HG02981 (cell line): ENCODE data around the gene PLCB3.
A peak's percentile ranks its signal among the peaks of the same experiment; 100 is the strongest.
"Not testable (repeated sequence)": the region's sequence is repeated elsewhere in the genome, so short reads cannot be mapped to it uniquely, and the experiment has no call there.

Experiments
- ATAC-seq: cut with Tn5 transposase; IDR thresholded peaks from one replicate; pipeline ENCODE4 v1.9.1; 2021; ENCODE audit warnings: mild to moderate bottlenecking, moderate library complexity; ENCODE audit not compliant: unreplicated experiment

PLCB3 gene

DNA sequence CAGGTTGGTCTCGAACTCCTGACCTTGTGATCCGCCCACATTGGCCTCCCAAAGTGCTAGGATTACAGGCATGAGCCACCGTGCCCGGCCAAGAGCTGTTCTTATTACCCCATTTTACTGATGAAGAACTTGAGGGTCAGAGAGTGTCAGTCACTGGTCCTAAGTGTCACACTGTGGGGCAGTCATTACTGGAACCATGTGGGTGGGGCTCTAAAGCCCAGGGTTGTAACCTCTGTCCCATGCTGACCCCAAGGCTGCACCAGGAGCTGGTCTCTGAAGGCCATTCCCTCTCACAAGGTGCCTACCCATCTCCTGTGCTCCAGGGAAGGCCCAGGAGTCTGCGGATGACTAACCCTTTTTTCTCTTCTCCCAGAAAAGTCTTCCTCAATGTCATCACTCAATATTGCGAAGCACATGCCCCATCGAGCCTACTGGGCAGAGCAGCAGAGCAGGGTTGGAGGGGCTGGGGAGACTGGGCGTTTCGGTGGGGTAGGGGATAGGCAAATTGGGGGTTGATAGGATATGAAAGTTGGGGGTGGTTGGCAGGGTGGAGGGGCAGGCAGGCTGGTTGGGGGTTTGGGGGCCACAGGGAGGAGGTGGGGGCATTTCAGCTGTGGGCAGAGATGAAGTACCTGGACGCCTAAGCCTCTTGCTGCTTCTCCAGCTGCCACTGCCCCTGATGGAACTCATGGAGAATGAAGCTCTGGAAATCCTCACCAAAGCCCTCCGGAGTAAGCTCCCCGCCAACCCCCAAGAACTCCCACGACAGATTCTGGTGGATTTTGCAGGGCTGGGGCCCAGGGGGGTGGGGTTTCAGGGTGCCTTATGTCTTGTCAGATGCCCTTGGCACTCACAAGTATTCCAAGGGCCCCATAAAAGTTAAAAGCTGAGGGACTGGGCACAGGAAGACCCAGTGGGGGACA, 52.0 kb downstream of the PLCB3 start:
- no peak for ATAC-seq

DNA sequence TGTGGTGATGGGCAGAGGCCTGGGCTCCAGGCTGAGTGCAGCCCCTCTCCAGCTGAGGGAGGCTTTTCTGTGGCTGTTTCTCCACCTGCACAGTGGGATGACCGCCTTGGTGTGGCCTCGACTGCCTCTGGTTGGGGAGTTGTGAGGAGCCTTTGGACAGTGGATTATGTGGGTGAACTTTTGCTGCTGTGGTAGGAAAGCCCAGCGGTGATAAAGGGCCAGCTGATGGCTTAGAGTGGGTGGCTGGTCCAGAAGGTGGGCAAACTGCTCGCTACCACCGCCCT, 52.6 kb downstream of the PLCB3 start:
- ATAC-seq, result no peak

DNA sequence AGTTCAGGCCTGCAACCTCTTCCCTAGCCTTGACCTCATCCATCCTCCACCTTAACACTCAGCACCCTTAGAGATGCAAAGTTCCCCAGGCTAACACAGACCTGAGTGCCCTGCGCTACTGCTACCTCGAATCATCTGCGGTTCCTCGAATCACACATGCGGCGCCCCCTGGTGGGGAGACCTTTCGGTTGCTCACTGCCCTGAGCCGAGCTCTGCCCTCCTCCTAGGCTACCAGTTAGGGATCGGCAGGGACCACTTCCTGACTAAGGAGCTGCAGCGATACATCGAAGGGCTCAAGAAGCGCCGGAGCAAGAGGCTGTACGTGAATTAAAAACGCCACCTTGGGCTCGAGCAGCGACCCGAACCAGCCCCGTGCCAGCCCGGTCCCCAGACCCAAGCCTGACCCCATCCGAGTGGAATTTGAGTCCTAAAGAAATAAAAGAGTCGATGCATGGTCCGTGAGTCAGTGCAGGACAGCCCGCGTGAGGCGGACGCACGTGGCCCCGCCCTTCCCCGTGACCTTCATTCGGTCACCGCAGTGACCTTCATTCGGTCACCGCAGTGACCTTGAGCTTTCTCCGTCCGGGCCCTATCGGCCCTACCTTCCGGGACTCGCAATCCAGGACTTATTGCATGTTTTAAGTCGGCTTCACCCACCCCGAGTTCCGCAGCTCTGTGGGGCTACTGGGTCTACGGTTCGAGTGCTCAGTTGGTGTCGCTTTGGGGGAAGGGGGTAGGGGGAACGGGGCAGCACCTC, 53.2 kb downstream of the PLCB3 start:
- peak; percentile 31 for ATAC-seq

DNA sequence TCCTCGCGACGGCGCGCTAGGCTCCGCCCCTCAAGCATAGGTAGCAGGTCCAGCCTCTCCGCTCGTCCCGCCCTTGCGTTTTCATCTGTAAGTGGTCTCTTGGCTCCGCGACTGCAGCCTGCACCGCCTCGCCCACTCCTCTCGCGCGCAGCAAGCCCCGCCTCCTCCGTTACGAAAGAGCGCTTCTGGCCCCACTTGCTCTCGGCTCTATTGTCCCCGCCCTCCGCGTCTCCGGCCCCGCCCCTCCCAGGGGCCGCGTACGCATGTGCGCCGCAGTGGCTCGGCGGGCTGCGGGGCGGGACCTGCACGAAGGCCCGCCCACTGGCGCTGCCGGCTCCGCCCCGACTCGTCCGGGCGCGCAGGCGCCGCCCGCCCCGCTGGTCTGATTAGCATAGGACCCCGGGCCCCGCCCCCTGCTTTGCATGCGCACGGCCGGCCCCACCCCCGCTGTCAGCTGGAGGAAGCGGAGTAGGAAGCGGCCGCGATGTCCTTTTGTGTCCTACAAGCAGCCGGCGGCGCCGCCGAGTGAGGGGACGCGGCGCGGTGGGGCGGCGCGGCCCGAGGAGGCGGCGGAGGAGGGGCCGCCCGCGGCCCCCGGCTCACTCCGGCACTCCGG, 53.9 kb downstream of the PLCB3 start, which contains the start of gene ESRRA:
ESRRA (plus strand) TSS at position 450 of the 616 bp plus-strand sequence. CDS start 1,656 bp downstream, outside the sequence.
- peak; percentile 71 for ATAC-seq

DNA sequence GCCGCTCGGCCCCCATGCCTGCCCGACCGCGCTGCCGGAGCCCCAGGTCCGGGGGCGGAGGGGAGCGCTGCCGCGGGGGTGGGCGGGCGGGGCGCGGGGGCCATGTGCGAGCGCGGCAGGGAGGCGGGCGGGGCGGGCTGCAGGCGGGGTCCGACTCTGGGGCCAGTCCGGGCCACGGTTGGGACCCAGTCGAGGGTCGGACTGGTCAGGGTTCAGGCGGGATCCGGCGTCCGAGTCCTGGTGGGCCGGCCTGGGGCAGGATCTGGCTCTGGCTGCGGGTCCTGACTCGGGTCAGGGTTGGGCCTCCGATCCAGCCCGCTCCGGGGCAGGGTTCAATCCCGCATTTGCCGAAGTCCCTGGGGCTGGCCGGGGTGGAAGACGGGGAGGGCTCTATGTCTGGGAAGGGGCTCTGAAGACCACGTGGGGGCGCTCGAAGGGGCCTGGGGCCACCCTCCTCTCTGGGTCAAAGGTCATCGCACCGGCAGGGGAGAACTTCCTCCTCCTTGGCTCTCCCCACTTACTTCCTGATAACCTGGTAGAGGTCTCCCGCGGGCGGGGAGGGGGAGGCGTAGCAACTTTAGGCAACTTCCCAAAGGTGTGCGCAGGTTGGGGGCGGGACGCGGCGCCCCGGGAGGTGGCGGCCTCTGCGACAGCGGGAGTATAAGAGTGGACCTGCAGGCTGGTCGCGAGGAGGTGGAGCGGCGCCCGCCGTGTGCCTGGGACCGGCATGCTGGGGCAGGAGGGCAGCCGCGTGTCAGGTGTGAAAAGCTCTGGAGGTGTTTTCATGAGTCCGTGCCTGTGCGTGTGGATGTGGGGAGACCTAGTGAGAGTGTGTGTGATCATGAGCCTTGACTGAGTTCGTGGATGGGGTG, 54.6 kb downstream of the PLCB3 start:
- peak; percentile 9 for ATAC-seq

DNA sequence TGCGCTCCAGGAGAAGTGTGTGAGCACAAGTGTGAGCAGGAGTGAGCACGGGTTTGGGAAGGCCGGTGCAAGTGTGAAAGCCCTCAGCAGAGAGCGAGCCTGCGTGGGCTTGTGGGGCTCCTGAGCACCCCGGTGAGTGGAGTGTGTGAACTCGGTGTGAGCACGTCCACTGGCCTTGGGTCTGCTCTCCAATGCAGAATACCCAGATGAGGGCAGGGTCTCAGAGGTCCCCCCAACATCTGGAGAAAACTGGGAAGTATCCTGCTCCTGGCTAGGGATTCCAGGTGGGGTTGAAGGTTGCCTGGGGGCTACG, 55.2 kb downstream of the PLCB3 start:
- ATAC-seq, result no peak

DNA sequence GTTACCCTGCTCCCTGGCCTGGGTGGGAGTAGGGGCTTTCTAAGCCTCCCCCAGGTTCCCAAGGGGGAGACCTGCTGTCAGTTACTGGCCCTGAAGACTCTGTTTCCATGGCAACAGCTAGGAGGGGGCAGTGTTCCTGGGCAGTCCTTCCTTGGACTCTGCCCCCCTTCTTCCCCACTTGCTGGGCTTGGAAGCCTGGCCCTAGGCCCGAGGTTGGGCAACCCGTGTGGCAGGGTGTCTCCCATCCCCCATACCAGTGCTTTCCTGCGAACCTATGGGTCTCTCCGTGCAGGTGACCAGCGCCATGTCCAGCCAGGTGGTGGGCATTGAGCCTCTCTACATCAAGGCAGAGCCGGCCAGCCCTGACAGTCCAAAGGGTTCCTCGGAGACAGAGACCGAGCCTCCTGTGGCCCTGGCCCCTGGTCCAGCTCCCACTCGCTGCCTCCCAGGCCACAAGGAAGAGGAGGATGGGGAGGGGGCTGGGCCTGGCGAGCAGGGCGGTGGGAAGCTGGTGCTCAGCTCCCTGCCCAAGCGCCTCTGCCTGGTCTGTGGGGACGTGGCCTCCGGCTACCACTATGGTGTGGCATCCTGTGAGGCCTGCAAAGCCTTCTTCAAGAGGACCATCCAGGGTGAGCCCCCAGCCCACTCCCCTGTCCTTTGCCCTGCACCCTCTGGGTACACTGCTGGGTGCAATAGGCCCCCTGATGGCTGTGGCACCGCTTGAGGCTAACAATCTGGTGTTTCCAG, 55.7 kb downstream of the PLCB3 start:
- no peak for ATAC-seq

DNA sequence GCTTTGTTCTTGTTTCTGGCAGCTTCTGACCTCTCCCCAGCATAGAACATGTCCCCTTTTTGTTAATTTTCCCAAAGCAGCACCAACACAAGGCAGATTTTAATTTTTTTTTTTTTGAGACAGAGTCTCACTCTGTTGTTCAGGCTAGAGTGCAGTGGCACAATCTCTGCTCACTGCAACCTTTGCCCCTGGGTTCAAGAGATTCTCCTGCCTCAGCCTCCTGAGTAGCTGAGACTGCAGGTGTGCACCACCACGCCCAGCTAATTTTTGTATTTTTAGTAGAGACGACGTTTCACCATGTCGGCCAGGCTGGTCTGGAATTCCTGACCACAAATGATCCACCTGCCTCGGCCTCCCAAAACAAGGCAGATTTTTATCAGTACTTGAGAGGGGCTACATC, 56.5 kb downstream of the PLCB3 start:
- not testable (repeated sequence) for ATAC-seq

DNA sequence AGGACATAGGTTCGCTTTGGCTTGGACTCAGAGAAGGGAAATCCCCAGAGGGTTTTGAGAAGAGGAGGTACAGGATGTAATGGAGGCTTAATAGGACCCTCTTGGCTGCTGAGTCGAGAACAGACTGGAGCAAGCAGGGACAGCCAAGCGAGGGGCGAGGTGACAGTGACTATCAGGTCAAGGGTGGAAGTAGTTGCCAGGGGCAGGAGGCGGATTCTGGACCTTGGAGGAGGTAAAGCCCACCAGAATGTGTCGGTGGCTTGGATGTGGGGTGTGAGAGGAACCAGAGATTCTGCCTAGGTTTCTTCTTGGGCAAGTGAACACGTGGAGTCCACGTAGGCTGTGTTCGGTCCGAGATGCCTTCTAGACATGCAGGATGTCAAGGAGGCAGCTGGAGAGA, 61.6 kb downstream of the PLCB3 start:
- no peak for ATAC-seq

DNA sequence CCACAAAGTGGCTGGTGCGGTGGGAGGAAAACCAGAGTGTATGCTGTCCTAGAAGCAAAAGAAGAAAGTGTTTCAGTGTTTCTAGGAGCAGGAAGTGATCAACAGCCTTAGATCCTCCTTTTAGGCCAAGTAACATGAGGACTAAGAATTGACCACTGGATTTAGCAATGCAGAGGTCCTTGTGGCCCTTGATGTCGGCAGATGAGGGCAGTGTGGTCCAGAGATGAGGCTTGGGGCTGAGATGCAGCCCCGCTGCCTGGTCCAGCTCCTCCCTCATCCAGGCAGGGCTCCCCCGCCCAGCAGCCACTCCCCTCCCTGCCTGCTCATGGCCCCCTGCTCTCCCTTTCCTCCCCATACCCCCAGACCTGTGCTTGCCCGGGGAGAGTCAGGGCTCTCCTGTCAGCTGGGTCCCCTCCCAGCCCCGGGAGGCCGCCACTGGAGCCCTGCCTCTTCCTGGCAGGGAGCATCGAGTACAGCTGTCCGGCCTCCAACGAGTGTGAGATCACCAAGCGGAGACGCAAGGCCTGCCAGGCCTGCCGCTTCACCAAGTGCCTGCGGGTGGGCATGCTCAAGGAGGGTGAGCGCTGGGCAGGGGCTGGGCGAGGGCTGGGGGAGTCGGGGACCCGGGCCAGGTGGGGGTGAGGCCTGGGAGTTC, 62.3 kb downstream of the PLCB3 start:
- no peak for ATAC-seq

DNA sequence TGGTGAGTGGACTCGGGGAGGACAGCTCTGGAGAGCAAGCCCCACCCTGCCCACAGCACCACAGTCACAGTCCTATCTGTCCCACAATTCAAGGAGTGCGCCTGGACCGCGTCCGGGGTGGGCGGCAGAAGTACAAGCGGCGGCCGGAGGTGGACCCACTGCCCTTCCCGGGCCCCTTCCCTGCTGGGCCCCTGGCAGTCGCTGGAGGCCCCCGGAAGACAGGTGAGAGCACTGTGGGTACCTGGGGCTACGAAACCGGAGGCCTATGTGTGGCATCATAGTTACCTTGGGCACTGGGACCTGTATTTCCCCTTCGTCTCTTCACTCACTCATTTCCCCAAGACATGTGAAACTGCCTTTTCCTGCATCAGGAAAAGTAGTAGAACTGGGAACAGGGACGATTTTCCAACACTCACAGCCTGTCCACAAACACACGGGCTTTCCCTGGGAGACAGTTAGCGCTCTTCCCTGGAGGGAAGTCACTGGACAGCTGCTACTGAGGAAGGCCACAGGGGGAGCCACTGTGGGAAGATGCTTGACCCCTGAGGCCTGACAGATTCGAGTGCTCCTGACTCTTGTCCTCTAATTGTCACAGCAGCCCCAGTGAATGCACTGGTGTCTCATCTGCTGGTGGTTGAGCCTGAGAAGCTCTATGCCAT, 62.9 kb downstream of the PLCB3 start:
- no peak for ATAC-seq

DNA sequence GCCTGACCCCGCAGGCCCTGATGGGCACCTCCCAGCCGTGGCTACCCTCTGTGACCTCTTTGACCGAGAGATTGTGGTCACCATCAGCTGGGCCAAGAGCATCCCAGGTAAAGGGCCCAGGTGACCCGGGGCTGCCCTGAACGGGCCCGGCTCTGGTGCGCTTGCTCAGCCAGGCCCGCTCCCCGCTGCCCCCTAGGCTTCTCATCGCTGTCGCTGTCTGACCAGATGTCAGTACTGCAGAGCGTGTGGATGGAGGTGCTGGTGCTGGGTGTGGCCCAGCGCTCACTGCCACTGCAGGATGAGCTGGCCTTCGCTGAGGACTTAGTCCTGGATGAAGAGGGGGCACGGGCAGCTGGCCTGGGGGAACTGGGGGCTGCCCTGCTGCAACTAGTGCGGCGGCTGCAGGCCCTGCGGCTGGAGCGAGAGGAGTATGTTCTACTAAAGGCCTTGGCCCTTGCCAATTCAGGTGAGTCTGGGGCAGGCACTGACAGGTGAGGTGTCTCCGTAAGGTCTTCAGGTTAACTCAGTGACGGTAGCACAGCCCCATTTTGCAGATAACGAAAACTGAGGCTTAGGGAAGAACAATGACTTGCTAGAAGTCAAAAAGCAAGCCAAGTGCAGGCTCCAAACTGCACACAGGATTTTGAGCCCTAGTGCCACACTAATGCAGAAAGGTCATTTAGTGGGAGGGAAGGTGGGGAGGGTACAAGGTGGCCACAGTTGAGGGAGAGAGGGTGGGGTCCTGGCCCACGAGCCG, 63.7 kb downstream of the PLCB3 start:
- ATAC-seq, result no peak

DNA sequence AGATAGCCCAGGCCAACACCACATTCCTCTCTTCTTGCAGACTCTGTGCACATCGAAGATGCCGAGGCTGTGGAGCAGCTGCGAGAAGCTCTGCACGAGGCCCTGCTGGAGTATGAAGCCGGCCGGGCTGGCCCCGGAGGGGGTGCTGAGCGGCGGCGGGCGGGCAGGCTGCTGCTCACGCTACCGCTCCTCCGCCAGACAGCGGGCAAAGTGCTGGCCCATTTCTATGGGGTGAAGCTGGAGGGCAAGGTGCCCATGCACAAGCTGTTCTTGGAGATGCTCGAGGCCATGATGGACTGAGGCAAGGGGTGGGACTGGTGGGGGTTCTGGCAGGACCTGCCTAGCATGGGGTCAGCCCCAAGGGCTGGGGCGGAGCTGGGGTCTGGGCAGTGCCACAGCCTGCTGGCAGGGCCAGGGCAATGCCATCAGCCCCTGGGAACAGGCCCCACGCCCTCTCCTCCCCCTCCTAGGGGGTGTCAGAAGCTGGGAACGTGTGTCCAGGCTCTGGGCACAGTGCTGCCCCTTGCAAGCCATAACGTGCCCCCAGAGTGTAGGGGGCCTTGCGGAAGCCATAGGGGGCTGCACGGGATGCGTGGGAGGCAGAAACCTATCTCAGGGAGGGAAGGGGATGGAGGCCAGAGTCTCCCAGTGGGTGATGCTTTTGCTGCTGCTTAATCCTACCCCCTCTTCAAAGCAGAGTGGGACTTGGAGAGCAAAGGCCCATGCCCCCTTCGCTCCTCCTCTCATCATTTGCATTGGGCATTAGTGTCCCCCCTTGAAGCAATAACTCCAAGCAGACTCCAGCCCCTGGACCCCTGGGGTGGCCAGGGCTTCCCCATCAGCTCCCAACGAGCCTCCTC, 64.6 kb downstream of the PLCB3 start:
- not testable (repeated sequence) for ATAC-seq

DNA sequence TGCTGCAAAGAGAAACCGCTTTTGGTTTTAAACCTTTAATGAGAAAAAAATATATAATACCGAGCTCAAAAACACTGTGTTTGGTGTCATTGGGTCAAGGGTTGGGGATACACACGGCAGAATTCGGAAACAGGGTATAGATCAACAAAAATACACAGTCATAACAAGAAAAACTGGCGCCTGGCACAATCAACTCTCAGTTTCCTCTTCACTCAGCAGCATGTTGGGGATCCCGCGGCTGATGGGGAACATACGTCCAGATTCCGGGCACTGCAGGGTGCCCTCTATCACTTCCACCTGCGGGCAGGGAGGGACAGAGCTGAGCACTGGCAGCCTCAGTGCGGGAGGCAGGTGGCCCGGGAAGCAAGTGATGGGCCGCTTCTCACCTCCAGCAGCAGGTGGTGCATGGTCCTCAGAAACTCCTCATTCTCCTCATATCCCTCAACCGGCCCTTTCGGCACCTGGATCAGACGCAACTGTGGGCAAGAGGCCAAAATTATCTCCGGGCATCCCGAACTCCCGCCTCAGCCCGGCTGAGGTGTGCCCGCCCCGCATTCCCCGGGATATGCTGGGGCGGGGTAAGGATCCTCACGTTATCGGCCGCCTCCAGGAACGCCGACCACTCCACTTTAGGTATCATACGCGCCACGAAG, 65.5 kb downstream of the PLCB3 start:
- ATAC-seq, result peak; percentile 1

DNA sequence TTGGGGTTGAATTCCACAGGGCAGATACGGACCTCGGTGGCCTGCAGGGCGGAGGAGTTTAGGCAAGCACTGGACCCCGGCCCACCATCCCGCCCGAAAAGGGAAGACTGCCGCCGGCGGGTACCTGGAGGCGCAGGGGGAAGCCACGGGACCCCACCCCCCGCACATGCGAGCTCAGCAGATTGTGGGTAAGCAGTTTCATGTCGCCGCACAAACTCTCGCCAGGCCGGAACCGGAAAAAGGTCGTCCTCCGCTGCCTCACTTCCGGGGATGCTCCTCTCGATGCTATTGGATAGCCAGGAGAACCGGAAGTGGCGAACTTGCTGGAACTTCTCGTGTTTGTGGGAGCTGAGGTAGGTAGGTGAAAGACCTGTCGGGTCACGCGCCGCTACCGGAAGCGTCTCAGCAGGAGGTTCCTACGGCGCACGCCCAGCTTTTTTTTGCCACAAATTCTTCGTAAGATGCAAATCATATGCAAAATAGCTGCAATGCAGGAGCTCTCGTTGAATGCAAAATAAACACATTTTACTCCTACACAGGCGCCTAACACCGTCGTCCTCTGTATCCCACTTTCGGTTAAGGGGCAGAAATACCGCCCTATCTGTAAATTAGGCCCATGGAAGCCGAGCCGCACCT, 66.1 kb downstream of the PLCB3 start, which contains the start of gene TRMT112:
TRMT112 (minus strand) TSS at position 235 of the 636 bp plus-strand sequence; CDS start at position 202, 33 bp downstream.
- peak; percentile 60 for ATAC-seq
